Neural crest cell (in vitro differentiated cells): ENCODE results near the gene TRAFD1. TPM values are rescaled to one million over a fixed set of nuclear protein-coding genes. Genes with fewer than 3 reads are reported as not detected.

ENCODE experiments used
- DNase-seq: peaks from one replicate; pipeline ENCODE4 v3.0.0; 2021; ENCODE audit warnings: low read depth, mixed read lengths, low spot score
- H3K27ac Mint-ChIP-seq: one replicate; pipeline ENCODE4 v1.8.0; 2021; ENCODE audit warnings: mild to moderate bottlenecking, mixed read lengths; ENCODE audit not compliant: unreplicated experiment
- H3K27me3 Mint-ChIP-seq: 2 replicates; pipeline ENCODE4 v1.8.0; 2021; ENCODE audit warnings: low read depth, mild to moderate bottlenecking, mixed read lengths
- H3K36me3 Mint-ChIP-seq: 2 replicates; pipeline ENCODE4 v1.8.0; 2021; ENCODE audit warnings: low read depth, mild to moderate bottlenecking, mixed read lengths
- H3K4me1 Mint-ChIP-seq: 2 replicates; pipeline ENCODE4 v1.8.0; 2021; ENCODE audit warnings: mixed read lengths
- H3K4me3 Mint-ChIP-seq: one replicate; pipeline ENCODE4 v1.8.0; 2021; ENCODE audit warnings: mild to moderate bottlenecking, mixed read lengths
- H3K9me3 Mint-ChIP-seq: 2 replicates; pipeline ENCODE4 v1.8.0; 2021; ENCODE audit warnings: mixed read lengths
- total RNA-seq: library from RNA; stranded (reverse); gene quantifications from 2 replicates; pipeline ENCODE4 v1.2.1, GENCODE V29; 2021
- TF ChIP-seq, protein P1 (sequence below): fragments of 200-600 bp; sonication (generic); conservative IDR thresholded peaks from 2 replicates; pipeline ENCODE4 v1.5.0; 2021; ENCODE audit warnings: antibody characterized with exemption, mild to moderate bottlenecking

Gene TRAFD1
- total RNA-seq, 1 donor from 2014 or later: 44.2 TPM

DNA sequence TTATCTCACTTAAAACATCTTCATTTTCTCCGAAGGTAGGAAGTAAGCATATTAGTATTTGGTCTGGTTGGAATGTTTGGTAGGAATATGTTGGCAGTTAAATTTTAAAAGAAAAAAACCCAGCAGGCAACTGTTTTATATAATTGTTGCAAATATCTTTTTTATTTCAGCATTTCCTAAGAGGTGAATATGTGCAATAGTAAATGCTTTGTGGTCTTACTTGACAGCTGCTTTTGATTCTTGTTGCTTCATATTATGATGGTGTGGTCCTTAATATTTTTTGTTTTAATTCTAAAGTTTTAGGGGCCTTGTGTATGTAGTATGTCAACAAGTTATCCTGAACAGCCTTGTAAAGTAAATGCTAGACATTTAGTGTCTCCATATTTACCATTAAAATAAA lies 6.3 kb downstream of the TRAFD1 start:
- Mint-ChIP-seq H3K4me3 (no peak overlapping the region), H3K27me3 (no peaks in the 10 kb centered on the region), H3K36me3 (peaks cover 2% of the 10 kb centered on the region), H3K9me3 (no peaks in the 10 kb centered on the region), H3K4me1 (peaks cover 6% of the 10 kb centered on the region), H3K27ac (no peak overlapping the region)
- no peak for DNase-seq
- TF ChIP-seq, protein P1, sequence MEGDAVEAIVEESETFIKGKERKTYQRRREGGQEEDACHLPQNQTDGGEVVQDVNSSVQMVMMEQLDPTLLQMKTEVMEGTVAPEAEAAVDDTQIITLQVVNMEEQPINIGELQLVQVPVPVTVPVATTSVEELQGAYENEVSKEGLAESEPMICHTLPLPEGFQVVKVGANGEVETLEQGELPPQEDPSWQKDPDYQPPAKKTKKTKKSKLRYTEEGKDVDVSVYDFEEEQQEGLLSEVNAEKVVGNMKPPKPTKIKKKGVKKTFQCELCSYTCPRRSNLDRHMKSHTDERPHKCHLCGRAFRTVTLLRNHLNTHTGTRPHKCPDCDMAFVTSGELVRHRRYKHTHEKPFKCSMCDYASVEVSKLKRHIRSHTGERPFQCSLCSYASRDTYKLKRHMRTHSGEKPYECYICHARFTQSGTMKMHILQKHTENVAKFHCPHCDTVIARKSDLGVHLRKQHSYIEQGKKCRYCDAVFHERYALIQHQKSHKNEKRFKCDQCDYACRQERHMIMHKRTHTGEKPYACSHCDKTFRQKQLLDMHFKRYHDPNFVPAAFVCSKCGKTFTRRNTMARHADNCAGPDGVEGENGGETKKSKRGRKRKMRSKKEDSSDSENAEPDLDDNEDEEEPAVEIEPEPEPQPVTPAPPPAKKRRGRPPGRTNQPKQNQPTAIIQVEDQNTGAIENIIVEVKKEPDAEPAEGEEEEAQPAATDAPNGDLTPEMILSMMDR: no peak

DNA sequence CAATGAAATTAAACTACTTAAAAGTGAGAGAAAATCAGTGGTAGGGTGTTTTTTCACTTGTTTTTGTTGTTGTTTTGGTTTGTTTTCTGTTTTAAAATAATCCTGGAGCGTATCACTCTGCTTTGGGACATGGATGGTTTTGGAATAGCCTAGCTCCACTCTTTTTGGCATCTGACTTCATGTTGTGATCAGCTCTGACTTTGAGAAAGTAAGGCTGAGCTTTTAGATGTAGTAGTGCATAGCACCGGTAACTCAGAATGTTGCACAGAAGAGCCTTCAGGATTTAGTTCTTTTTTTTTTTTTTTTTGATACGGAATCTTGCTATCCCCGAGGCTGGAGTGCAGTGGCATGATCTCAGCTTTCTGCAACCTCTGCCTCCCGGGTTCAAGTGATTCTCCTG lies 8.1 kb downstream of the TRAFD1 start:
- DNase-seq: no peak
- no peak overlapping the region for H3K4me3 Mint-ChIP-seq
- no peaks in the 10 kb centered on the region for H3K9me3 Mint-ChIP-seq
- H3K27me3 Mint-ChIP-seq: no peaks in the 10 kb centered on the region
- H3K27ac Mint-ChIP-seq: no peak overlapping the region
- TF ChIP-seq, protein P1: no peak
- no peaks in the 10 kb centered on the region for H3K4me1 Mint-ChIP-seq
- peaks cover 2% of the 10 kb centered on the region for H3K36me3 Mint-ChIP-seq

DNA sequence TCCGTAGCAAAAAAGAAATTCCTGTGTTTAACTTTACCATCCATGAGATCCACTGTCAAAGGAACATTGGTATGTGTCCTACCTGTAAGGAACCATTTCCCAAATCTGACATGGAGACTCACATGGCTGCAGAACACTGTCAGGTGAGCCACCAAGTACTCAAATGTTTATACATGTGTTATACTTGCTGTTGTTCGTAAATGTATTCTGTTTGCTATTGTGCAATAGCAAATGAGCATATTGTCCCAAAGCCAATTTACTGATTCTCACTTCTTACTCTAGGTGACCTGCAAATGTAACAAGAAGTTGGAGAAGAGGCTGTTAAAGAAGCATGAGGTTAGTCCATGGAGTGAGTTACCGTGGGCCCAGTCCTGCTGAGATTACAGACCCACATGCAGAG lies 9.4 kb downstream of the TRAFD1 start:
- H3K27ac Mint-ChIP-seq: no peak overlapping the region
- H3K4me3 Mint-ChIP-seq: no peak overlapping the region
- TF ChIP-seq, protein P1: no peak
- no peaks in the 10 kb centered on the region for H3K4me1 Mint-ChIP-seq
- H3K36me3 Mint-ChIP-seq: peaks cover 2% of the 10 kb centered on the region
- H3K27me3 Mint-ChIP-seq: no peaks in the 10 kb centered on the region
- H3K9me3 Mint-ChIP-seq: no peaks in the 10 kb centered on the region
- no peak for DNase-seq

DNA sequence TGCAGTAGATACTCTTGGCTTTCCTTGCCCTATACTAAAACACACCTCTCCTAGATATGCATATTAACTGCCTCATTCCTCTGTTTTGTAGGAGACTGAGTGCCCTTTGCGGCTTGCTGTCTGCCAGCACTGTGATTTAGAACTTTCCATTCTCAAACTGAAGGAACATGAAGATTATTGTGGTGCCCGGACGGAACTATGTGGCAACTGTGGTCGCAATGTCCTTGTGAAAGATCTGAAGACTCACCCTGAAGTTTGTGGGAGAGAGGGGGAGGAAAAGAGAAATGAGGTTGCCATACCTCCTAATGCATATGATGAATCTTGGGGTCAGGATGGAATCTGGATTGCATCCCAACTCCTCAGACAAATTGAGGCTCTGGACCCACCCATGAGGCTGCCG lies 15.4 kb downstream of the TRAFD1 start:
- Mint-ChIP-seq H3K4me1 (no peaks in the 10 kb centered on the region), H3K27ac (no peak overlapping the region), H3K9me3 (no peaks in the 10 kb centered on the region), H3K27me3 (no peaks in the 10 kb centered on the region), H3K4me3 (no peak overlapping the region), H3K36me3 (peaks cover 6% of the 10 kb centered on the region)
- TF ChIP-seq, protein P1: no peak
- DNase-seq: no peak

DNA sequence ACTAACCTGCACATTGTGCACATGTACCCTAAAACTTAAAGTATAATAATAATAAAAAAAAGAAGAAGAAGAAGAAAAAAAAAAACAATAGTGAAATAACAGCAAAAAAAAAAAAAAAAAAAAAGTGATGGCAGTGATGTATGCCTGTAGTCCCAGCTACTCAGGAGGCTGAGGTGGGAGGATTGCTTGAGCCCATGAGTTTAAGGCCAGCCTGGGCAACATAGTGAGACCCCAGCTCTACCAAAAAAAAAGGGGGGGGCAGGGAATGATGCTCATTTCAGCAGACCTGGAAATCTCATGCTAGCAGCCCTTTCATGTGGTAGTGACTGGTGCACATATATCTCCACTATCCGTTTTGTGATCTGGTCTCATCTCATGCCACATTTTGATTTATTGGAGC lies 20.8 kb downstream of the TRAFD1 start:
- TF ChIP-seq, protein P1: no peak
- H3K27me3 Mint-ChIP-seq: no peaks in the 10 kb centered on the region
- H3K36me3 Mint-ChIP-seq: peaks cover 19% of the 10 kb centered on the region
- H3K27ac Mint-ChIP-seq: no peak overlapping the region
- no peak for DNase-seq
- H3K4me3 Mint-ChIP-seq: no peak overlapping the region
- no peaks in the 10 kb centered on the region for H3K9me3 Mint-ChIP-seq
- H3K4me1 Mint-ChIP-seq: no peaks in the 10 kb centered on the region

DNA sequence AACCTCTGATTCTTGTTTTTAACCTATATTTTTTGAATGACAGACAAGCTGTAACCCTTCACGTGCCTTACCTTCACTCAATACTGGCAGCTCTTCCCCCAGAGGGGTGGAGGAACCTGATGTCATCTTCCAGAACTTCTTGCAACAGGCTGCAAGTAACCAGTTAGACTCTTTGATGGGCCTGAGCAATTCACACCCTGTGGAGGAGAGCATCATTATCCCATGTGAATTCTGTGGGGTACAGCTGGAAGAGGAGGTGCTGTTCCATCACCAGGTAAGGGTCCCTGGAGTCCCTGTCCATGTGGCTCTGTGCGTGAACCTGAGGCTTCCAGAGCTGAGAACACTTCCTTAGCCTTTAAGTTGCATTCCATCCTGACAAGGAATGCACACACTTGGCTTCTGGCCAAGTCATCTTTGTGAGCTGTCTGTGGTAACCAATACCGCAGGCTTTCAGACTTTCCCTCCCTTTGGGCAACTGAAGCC lies 22.7 kb downstream of the TRAFD1 start:
- Mint-ChIP-seq H3K9me3 (no peaks in the 10 kb centered on the region), H3K4me3 (no peak overlapping the region), H3K4me1 (no peaks in the 10 kb centered on the region), H3K27me3 (no peaks in the 10 kb centered on the region), H3K36me3 (peaks cover 32% of the 10 kb centered on the region), H3K27ac (no peak overlapping the region)
- TF ChIP-seq, protein P1: no peak
- DNase-seq: no peak
